T-helper 1 cell (primary cell): ENCODE measurements around the gene ZNF37A.
"Not testable (repeated sequence)": the region's sequence is repeated elsewhere in the genome, so short reads cannot be mapped to it uniquely, and the experiment has no call there.

ENCODE experiments used
- DNase-seq, 5 donors: peaks; one replicate each; pipeline ENCODE4 v3.0.0-alpha.2; 2012 to 2020
- total RNA-seq, 4 donors: gene quantifications; one replicate each; lab custom pipeline; 2026; lab: John Stamatoyannopoulos, UW

Gene ZNF37A
- 18.0 to 36.2 (median 31.8) reads per million in 4 donors for total RNA-seq

DNA sequence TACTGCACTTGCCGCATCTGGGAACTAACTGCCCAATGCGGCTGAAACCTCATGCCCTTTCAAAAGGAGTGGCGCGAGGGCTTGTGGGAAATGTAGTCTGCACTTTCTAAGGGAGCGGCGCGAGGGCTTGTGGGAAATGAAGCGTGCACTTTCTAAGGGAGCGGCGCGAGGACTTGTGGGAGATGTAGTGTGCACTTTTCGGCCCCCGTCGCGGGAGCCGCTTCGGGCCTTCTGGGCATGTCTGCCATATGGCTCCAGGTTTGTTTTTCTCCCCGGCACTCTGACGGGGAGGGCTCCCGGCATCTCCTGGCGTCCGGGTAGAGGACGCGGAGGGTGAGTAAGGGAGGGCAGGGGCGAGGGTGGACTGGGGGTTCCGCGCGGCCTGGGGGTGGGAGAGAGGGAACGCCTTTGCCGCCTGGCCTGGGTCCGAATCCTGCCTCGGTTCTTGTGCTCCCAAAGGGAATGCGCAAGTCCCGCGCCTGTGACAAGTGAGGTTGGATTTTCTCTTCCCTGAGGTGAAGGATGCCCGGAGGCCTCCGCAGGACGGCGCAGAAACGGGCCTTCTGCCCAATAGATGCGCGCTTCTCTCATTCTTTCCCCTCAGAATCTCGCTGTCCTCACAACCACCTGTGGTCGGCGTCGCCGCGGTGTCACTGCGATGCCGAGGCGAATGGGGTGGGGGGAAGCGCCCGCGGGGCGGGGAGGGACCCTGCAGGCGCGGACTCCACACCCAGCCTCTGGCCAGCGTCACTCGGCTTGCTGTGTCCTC lies at the start of gene ZNF37A:
Gene ZNF37A (plus strand): TSS at position 180 of the 769 bp plus-strand sequence. CDS start 2,281 bp downstream, outside the sequence.
- DNase-seq = peak; percentile 73 to 93 (median 82)

DNA sequence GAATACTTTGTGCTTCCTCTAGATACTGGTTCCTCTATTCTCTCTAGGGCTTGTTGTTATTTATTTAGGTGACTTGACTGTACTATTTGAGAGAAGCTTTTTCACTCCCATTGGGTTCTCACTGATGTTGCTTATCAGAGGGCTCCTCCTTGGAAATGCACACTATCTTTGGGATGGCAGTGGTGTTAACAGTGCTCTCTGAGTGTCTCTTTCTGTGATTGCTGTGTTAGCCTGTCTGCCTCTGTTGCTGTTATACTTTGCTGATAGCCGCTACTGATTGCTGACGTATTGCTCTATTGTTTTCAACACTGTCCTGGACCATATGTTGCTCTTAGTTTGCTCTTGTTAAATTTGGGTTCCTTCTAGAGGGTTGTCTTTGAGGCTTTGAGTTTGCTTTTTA lies 49.0 kb upstream of the ZNF37A start:
- DNase-seq = no peak

DNA sequence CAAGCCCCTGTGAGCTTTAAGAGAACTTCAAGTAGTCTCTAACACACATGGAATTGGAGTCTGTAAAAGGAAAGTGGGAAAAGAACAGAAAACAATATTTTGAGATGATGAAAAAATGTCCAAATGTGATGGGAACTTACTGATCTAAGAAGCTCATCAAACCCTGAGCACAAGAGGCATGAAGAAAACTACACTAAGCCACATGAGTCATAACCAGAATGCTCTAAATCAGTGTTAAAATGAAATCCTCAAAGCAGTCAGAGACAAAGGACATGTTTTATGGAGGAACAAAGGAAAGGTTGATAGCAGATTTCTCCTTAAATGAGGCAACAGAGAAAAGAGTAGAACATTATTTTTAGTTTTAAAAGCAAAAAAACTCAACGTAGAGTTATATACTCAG lies 46.5 kb upstream of the ZNF37A start:
- peak in 1 of 5 donors; percentile 30 for DNase-seq

DNA sequence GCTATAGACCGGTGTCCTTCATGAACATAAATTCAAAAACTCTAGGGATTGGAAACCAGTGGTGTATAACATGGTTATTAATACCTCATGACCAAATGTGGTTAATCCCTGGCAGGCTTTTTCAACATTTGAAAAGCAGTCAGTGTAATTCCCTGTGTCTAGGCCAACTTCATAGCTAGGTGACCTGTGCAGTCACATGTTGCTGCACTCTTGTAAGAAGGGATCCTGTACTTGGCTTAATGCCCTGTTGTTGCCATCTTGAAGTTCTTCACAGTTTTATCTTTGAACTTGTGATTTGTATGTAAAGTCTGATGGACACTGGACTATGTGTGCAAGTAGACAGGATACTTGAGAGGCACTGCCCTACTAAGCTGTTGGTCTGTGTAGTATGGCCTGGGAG lies 43.9 kb upstream of the ZNF37A start:
- DNase-seq = no peak

DNA sequence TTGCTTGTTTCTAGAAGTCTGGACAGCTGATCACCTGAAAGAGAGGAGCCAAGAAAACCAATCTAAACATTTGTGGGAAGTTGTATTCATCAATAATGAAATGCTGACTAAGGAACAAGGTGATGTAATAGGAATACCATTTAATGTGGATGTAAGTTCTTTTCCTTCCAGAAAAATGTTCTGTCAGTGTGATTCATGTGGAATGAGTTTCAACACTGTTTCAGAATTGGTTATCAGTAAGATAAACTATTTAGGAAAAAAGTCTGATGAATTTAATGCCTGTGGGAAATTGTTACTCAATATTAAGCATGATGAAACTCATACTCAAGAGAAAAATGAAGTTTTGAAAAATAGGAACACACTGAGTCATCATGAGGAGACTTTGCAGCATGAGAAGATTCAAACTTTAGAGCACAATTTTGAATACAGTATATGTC lies 39.8 kb upstream of the ZNF37A start:
- no peak for DNase-seq

DNA sequence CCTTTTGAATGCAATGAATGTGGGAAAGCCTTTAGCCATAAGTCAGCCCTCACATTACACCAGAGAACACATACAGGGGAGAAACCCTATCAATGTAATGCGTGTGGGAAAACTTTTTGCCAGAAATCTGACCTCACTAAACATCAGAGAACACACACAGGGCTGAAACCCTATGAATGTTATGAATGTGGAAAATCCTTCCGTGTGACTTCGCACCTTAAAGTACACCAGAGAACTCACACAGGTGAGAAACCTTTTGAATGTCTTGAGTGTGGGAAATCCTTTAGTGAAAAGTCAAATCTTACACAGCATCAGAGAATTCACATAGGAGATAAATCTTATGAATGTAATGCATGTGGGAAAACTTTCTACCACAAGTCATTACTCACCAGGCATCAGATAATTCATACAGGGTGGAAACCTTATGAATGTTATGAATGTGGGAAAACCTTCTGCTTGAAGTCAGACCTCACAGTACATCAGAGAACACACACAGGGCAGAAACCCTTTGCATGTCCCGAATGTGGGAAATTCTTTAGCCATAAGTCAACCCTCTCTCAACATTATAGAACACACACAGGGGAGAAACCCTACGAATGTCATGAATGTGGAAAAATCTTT lies 38.8 kb upstream of the ZNF37A start:
- peak in 1 of 5 donors; percentile 5 for DNase-seq

DNA sequence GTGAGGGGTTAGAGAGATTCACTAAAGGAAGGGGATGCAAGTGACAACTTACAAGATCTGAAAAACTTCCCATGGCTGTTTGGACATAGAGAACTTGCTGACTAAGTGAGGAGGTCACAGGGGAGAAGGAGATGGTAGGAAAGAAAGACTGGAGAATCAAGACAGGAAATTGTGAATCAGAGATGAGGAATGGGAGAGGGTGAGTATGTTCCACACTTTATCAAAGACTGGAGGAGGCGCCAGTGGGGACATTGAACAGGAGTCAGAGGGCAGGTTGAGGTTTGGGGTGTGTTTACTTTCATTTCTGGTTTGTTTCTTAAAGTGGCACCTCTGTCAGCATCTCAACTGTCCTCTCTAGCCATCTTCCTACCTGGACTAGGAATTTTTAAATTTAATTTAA lies 24.5 kb upstream of the ZNF37A start:
- DNase-seq = not testable (repeated sequence)

DNA sequence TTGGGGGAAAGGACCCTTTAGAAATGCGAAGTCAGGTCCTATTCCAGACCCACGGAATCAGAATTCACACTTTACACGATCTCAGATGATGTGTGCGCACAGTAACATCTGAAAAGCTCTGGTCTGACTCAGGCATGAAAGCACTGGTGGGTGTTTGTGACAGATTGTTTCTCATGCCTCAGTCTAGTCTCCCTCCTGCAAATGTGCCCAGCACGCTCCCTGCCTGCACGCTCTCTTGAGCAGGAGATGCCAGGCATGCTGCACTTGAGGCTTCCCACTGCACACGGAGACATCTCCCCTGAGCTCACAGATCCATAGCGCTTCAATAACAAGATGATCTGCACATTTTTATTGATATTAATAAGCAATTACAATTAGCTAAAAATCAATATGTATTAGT lies 23.6 kb upstream of the ZNF37A start:
- DNase-seq = no peak

DNA sequence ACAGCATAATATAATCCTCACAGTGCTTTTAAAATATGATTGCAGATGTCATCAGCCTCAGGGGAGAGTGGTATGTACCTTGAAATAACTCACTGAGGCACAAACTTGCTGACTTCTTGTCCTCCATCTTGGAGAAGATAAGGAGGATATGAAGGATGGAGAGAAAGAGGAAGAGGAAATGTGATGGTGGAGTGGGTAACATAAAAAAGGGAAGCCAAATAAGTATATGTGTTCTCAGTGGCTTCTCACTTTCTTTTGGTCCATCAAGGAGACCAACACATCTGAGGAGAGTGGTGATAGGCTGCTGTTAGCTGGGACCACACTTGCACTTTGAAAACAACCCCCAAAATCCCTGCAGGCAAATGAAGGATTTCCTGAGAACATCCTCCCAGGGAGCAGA lies 21.6 kb upstream of the ZNF37A start:
- no peak for DNase-seq

DNA sequence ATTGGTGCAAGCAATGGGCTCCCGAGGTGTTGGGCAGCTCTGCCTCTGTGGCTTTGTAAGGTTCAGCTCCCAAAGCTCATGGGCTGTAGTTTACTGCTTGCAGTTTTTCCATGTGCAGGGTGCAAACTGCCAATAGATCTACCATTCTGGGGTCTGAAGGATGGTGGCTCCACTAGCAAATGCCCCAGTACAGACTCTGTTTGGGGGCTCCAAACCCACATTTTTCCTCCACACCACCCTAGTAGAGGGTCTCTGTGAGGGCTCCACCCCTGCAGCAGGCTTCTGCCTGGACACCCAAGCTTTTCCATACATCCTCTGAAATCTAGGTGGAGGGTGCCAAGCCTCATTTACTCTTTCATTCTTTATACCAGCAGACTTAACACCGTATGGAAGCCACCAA lies 17.4 kb upstream of the ZNF37A start:
- DNase-seq = no peak

DNA sequence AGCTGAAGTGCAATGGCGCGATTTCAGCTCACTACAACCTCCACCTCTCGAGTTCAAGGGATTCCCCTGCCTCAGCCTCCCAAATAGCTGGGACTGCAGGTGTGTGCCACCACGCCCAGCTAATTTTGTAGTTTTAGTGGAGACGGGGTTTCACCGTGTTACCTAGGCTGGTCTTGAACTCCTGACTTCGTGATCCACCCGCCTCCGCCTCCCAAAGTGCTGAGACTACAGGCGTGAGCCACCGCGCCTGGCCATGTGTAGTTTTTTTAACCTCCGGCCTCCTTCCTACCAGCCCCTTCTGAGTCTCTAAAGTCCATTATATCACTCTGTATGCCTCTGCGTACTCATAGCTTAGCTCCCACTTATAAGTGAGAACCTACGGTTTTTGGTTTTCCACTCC lies 819 bp upstream of the ZNF37A start:
- DNase-seq = not testable (repeated sequence)

DNA sequence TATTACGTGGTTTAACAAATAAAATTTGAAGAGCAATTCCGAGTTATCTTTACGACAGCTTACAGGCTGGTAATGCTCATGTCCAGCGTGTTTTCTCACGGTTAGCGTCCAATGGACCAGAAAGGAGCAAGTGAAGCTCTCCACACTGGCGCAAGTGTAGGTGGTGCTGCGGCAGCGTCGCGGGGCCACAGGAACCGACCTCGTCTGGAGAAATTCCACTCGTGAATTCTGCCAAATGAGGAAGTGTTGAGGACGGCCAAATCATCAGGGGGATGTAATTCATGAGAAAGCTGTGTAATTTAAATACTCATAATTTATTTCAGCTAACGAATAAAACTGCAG lies 350 bp upstream of the ZNF37A start:
- DNase-seq = no peak

DNA sequence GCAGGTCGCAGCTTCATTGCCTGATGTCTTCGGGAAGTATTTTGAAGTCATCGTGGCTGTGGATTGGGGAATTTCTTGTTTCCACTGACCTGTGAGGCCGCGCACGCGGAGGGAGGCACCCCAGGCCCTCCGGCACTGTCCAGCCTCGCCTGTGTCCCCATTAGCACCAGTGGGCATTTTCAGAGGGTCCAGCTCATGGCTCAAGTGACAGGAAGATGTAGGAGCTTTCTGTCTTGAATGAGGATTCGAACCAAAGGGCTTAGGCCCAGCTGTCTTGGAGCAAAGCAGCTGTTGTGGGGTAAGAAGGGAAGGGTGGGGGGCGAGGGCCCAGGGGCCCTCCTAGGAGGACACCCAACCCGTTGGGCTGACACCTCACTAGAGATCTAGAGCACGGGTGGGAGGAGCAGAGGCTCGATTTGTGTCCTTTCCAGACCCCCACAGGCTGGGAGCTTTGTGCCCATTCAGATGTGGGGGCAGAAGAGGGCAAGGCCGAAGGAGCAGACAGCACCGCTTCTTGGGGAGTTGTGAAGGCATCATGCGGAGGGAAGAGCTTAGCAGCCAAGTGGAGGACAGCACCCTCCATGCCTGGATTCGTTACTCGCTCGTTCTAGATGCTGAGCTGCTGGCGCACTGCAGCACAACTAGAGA lies 914 bp downstream of the ZNF37A start:
- no peak for DNase-seq

DNA sequence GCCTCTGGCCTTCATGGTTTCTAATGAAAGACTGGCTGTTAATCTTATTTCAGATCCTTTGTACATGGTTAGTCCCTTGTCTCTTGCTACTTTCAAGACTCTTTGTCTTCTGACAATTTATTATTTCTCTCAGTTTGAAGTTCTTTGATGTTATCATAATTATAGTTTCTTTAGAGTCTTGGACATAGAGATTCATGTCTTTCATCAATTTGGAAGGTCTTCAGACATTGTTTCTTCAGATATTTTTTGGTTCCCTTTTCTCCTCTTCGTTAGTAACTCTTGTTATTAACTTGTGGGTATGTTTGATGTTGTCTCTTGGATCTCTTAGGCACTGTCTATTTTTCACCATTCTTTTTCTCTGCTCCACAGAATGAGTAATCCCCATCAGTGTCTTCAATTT lies 8.7 kb downstream of the ZNF37A start:
- no peak for DNase-seq

DNA sequence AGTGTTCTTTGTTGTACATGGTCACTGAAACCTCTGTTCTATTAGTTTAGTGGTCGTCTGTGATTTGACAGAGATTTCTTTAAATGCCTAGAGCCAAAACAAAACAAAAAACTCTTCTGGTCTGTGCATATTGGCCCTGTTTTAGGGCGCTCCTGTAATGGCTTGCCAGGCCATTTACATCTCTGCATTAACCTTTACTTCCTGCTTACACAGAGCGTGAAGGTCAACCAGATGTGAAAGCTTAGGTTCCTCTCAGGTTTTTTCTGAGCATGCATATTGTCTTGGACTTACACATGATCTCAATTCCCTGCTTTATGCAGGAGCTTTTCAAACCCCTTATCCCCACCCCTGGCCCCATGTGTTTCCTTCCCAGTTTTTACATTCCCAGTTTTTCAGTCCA lies 9.6 kb downstream of the ZNF37A start:
- DNase-seq = no peak

DNA sequence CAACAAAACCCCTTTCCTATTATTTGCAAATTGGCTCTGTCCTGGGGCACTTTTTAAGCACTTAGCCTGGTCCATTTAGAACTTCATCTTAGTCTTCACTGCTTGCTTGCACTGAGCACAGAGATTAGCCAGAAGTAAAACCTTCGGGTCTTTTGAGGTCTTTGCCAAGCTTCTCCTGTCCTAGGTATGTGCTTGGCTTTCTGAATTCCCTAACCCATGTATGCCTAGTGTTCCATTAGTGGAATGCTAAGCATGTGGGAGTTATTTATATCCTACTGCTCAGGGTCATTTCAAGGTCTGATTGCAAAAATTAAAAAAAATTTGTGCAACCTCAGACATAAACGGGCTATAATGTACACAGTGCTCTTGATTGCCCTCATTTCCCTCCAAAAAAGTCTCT lies 18.0 kb downstream of the ZNF37A start:
- no peak for DNase-seq

DNA sequence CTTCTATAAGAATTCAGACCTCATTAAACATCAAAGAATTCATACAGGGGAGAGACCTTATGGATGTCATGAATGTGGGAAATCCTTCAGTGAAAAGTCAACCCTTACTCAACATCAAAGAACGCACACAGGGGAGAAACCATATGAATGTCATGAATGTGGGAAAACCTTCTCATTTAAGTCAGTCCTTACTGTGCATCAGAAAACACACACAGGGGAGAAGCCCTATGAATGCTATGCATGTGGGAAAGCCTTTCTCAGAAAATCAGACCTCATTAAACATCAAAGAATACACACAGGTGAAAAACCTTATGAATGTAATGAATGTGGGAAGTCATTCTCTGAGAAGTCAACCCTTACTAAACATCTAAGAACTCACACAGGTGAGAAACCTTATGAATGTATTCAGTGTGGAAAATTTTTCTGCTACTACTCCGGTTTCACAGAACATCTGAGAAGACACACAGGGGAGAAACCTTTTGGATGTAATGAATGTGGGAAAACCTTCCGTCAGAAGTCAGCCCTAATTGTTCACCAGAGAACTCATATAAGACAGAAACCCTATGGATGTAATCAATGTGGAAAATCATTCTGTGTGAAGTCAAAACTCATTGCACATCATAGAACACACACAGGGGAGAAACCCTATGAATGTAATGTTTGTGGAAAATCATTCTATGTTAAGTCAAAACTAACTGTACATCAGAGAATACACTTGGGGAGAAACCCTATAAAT lies 24.1 kb downstream of the ZNF37A start:
- DNase-seq = no peak

DNA sequence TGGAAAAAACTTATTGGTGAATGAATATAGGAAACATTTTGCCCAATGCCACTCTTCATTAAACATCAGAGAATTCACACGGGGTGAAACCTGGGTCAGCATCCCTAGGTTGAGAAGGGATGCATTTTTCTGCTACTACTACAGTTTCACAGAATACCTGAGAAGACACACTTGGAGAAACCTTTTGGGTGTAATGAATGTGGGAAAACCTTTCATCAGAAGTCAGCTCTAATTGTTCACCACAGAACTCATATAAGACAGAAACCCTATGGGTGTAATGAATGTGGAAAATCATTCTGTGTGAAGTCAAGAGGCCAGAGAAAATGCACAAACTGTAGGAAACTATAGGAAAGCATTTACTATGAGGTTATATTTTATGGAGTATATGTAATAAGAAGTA lies 24.9 kb downstream of the ZNF37A start:
- no peak for DNase-seq

DNA sequence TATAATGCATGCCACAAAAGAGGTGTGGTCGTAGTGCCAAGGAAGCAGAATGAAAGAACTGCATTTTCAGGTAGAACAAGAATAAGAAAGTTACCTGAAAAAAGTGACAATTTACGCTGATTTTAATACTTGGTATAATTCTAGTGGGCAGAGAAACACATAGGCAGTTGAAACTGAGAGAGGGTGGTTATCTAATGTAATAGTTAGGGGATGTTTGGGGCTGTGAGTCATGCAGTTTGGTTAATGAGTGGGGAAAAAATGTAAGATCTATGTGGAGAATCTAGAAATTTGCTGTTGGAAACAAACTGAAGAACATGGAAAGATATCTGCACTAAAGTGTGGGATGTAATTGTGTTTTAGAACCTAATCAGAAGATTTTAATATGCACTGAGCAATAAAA lies 33.7 kb downstream of the ZNF37A start:
- no peak for DNase-seq

DNA sequence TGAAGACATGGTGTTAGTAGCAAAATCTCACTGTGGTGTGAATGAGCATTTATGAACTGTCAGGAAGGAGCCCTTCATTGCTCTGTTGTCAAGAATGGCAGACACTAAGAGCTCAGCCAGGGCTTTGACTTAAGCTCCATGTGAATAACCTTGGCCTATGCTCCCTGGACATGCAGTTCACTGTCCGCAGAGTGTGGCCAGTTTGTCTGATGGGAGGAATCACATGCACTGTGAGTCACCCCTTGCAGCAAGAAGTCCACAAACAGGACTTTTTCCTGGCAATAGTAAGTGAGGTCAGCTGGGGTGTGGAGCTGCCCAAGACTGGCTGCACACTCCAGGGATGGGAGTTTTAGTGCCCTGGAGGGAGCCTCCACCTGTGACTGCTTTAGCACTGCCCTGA lies 49.5 kb downstream of the ZNF37A start:
- DNase-seq = no peak

DNA sequence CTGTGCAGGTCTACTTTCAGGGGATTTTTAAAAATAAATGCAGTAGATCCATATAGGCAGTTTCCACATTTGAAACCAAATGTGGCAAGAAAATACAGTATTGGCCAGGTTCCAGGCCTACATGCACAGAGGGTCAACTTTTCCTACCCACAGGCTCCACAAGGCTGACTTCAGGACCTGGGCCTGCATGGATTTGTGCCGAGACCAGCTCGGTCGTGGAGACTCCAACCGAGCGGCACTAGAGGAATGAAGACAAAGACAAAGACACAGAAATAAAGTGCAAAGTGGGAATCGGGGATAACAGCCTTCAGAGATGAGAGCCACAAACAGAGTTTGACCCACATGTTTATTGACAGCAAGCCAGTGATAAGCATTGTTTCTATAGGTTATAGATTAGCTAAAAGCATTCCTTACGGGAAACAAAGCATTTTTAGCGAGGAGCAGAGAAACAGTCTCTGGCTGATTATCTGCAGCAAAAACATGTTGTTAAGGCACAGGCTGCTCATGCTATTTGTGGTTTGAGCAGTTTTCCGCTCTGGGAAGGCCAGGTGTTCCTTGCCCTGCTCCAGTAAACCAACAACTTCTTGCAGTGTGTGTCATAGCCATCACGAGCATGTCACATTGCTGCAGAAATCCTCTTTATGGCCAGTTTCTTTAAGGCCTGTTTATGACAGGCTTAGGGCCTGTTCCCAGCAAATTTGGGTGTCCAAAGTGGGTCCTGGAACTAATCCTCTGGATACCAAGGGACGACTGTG lies 52.6 kb downstream of the ZNF37A start:
- no peak for DNase-seq

DNA sequence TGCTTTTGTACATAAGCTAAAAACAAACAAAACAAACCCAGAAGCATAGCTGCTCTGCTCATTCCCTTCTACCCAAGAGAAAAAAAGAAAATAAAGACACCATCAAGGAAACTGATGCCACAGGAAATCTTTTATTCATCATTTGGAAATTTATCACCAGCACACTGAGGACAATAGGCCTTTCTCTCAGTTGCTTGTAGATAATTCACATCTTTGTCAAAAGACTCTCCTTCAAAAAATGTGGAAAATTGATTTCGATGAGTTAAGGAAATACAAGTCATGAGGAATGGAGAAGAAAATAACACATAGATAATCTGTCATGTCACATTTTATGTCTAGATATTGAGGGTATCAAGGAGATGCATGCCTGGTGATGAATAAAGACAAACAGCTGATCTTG lies 53.5 kb downstream of the ZNF37A start:
- DNase-seq = no peak
